HG02938 (cell line): Measurements from ENCODE around the gene SF3B2.

ENCODE experiments used
- ATAC-seq: cut with Tn5 transposase; IDR thresholded peaks from one replicate; pipeline ENCODE4 v1.9.1; 2021; ENCODE audit warnings: mild to moderate bottlenecking, moderate library complexity; ENCODE audit not compliant: unreplicated experiment

SF3B2 gene

GRCh38 chr11:66048547-66049323 is 3.4 kb upstream of the SF3B2 start, which contains the start of gene GAL3ST3:
GAL3ST3 (minus strand) TSS chr11:66049161; CDS start chr11:66045415, 3,746 bp downstream.
- ATAC-seq = no peak

DNA sequence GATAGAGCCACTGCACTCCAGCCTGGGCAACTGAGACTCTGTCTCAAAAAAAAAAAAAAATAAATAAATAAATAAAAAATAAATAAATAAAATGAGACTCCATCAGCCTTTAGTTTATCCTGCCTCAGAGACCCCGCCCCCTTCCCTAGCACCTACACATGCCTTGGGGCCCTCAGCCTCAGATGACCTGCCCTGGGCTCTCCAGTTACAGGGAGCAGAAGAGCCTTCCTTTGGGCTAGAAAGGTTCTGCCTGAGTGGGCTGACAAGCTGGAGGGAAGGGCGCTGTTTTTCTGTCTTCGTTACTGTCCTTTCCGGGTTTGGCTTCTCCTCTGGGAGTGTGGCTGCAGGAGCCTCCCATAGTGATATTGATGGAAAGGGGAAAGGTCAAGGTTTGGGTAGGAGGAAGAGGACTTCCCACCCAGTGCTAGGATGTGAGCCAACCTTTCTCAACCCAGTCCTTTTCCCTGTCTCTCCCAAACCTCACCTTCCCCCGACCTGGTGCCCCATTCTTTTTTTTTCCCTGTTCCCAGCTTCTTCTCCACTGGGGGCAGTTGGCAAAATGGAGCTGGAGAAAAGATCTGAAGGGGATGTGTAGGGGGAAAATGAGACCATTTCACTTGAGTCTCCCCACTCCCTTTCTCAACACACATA is 1.5 kb upstream of the SF3B2 start:
- ATAC-seq = no peak

DNA sequence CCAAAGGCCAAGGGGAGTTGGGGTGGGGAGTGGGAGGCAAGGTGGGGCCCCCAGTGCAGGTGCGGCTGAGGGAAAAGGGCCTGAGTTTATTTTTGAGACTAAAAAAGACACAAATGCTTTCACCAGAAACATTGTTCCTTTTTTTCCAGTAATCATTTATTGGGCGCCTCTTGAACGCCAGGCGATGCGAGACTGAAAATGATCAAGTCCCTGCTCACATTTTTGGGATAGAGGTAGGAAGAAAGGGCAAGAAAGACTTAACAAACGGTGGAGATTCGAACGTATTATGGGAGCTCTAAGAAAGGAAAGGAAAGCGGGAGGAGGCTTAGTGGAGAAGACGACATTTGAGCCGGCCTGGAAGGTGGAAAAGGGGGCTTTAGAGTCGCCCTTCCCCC is 796 bp upstream of the SF3B2 start:
- ATAC-seq = no peak

GRCh38 chr11:66052664-66052982 is 459 bp downstream of the SF3B2 start:
- ATAC-seq = no peak

- ATAC-seq = no peak
Observed at GRCh38 chr11:66055021-66055420, 2.9 kb downstream of the SF3B2 start.

DNA sequence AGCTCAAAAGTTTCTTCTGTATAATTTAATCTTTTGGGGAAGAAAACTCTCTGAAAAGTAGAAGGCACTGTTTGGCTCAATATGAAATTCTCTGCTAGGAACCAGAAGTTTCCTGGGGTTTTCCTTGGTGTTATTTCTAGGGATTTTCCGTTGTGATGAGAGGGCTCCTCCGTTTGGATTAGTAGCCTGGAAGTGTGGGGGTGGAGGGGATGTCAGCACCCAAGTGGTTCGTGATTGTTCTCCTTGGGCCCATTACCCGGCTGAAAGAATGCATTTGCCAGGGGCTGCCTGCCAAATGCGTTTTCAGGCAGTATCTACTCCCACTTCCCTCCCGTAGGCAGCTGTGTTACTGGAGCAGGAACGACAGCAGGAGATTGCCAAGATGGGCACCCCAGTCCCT is 4.3 kb downstream of the SF3B2 start:
- no peak for ATAC-seq

DNA sequence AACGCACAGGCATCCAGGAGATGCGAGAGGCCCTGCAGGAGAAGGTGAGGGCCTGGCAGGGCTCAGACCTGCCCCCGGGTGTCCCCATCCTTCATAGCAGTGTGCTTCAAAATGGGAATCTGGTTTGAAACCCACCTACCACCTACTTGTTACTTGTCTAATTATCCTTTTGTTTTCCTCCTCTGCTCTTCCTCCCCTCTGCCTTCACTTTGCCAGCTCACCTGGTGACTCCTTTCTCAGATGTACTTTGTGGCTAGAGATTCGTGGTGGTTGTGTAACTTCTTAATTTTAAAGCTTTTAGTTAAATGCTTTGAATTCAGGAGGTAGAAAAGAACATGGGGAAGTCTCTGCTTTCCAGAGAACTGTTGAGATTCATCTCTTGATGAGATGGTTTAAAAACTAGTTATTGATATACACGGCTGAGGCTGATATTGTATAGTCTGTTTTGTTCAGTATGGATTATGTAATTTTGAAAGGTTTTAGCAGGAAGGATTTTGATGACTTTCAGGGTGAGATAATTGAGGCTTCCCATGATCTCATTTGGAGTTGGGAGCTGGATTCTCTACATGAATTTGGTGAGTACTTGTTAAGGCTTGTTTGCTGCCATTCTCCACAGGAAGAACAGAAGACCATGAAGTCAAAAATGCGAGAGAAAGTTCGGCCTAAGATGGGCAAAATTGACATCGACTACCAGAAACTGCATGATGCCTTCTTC is 8.0 kb downstream of the SF3B2 start:
- ATAC-seq = no peak

DNA sequence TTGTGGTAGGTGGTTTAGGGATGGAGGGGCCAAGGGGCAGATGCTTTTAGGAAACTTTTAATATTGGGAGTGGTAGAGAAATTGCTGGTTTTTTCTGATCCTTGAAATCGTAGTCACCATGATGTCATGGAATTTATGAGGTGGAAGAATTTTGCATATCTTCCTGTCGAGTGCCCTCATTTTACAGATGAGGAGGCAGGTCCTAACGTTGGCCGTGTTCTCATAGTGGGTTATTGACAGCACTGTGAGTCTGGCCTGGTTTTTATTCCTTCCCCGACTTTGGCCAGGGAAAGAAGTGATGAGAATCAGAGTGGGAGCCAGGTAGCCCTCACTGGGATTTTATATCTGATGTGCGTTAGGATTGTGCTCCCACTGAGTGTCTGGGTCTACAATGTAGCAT is 9.1 kb downstream of the SF3B2 start:
- no peak for ATAC-seq

DNA sequence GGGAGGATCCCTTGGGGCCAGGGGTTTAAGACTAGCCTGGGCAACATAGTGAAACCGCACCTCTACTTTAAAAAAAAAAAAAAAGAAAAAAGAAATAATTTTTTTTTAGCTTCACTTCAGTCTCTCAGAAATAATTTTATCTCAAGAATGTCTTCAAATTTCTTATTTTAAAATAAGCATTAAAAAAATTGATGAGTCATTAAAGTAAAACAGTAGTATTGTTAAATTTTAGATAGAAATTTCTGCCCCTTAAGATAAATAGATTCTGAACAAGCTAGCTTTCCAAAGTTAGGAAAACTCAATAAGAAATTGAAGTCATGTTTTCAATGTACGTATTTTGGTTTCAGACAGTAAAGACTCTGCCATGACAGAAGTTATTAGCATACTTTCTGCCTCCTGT is 10.2 kb downstream of the SF3B2 start:
- ATAC-seq = no peak

- no peak for ATAC-seq
Observed at GRCh38 chr11:66063900-66064299, 11.7 kb downstream of the SF3B2 start.

DNA sequence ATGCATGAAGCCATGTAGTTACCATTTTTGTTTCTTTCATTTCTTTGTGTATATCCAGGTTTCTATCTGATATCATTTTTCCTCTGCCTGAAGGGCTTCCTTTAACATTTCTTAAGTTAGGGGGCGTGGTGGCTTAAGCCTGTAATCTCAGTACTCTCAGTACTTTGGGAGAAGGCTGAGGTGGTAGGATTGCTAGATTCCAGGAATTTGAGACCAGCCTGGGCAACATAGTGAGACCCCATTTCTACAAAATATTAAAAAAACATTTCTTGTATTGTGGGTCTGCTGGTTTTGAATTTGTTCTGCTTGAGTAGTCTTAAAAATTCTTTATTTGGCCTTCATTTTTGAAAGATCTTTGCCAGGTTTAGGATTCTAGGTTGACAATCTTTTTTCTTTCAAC is 12.4 kb downstream of the SF3B2 start:
- no peak for ATAC-seq

DNA sequence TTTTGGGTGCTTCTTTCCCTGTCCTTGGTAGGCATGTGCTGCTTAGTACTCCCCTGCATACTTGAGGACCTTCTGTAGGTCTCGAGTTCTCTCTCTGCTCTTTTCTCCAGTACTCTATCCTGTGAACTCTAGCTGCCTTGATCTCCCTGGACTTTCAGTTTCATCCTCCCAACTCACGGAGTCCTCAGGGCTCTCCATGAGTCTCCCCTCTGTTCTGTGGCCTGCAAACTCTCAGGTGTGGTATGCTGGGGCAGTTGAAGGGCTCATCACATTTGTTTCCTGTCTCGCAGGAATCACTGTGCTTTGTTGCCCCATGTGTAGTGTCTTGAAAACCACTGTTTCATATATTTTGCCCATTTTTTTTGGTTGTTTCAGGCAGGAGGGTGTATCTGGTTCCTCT is 14.6 kb downstream of the SF3B2 start:
- no peak for ATAC-seq

DNA sequence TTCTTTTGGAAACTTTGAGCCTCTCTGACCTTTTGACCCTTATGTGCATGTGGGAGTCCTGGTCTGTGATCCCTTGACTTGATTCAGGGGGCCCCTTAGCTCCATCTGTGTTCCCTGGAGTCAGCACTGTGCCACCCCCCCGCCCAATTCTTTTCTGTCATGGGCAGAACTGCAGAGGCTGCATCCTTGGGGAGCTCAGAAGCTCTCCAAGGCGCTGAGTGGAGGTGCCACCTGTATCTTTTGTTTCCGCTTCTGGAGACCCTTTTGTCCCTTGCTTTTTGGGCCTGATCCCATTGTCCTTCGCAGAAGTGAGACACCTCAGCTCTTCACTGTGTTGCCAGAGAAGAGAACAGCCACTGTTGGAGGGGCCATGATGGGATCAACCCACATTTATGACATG is 15.5 kb downstream of the SF3B2 start:
- no peak for ATAC-seq

DNA sequence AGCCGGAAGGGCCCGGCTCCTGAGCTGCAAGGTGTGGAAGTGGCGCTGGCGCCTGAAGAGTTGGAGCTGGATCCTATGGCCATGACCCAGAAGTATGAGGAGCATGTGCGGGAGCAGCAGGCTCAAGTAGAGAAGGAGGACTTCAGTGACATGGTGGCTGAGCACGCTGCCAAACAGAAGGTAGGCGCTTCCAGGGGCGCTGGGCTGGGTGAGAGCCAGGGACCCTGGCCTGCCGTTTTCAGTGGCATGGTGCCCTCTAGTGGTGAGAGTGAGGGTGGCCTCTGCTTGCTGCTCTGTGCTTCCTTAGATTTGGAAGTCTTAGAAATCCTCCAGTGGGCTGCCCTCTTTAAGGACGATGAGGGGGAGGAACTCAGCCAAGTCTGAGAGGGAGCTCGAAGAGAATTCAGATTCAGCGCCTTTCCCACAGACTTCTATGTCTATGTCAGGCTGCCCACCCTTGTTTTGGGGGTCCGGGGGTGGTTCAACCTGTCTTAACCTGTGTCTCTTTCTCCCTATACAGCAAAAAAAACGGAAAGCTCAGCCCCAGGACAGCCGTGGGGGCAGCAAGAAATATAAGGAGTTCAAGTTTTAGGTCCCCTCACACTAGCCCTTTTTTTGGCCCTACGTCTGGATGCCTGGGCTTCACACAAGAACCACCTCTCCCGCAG is 16.1 kb downstream of the SF3B2 start:
- no peak for ATAC-seq

GRCh38 chr11:66068923-66069714 is 17.0 kb downstream of the SF3B2 start:
- no peak for ATAC-seq

DNA sequence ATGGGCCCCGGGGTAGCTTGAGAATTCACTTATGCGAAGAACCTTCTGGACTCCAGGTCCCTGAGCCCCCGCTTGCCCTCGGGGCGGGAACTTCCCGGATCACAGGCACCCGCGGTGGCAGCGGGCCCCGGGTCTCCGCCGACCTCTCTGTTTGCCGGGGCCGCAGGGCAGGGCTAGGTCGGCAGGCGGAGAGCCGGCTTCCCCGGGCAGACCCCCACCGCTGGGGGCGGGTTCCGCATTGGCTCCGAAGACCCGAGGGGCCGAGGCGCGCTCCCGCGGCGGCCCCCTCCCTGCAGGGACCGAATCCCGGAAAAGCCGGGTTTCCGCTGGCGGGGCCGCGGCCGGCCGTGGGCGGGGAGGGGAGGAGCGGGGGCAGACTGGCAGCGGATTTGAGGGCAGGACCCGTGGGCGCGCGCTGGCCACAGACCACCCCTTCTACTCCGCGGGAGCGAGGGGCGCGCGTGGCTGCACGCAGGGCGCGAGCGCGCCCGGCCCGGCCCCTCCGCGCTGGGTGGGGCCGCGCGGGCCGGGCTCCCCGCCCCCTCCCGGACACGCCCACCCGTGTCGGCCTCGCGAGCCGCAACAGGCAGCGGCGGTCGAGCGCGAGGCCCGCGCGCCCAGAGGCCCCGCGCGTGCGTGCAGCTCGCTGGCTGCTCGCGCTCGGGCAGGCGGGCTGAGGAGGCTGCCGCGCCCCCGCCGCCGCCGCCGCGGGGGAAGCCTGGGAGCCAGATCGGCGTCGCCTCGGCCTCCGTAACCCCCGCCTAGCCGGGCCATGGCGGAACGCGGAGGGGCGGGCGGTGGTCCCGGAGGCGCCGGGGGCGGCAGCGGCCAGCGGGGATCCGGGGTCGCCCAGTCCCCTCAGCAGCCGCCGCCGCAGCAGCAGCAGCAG is 17.8 kb downstream of the SF3B2 start, which contains the start of gene PACS1:
PACS1 (plus strand) TSS at position 558 of the 889 bp plus-strand sequence; CDS start at position 773, 215 bp downstream.
- ATAC-seq = no peak

DNA sequence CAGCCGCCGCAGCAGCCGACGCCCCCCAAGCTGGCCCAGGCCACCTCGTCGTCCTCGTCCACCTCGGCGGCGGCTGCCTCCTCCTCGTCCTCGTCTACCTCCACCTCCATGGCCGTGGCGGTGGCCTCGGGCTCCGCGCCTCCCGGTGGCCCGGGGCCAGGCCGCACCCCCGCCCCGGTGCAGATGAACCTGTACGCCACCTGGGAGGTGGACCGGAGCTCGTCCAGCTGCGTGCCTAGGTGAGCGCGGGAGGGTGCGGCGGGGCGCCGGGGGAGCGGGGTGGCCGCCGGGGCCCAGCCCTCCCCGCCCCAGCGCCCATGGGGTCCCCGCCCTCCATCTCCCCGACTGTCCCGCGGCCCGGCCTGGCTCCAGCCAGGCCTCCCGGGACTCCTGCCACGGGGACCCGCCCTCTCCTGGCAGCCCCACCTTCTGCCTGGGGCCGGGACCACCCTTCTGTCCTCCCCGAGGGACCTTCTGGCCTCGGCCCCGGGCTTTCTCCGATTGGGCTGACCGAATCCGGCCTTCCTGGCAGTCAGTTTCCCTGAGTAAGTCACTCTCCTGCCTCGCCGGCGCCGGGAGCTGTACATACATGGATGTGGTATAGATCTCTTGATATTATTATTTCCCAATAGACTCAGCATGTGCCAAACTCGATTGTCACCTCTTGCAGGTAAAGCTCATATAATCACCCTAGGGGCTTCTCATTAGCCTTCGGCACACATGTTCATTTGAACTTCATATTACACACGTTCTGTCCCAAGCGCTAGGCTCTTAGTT is 18.6 kb downstream of the SF3B2 start:
- ATAC-seq = no peak

GRCh38 chr11:66071381-66071801 is 19.2 kb downstream of the SF3B2 start:
- ATAC-seq = no peak

- no peak for ATAC-seq
Observed at GRCh38 chr11:66072081-66072480, 19.9 kb downstream of the SF3B2 start.
